OCI-LY3 (cell line): ENCODE data around the gene SLC29A3.

Experiments used
- H2AFZ ChIP-seq: fragments of 200-600, 300-600 bp; shearing (Covaris generic); 2 replicates; pipeline ENCODE4 v1.6.0; 2014; ENCODE audit warnings: antibody characterized with exemption, low read depth, low read length
- H3K27ac ChIP-seq: fragments of 200-600, 300-600 bp; sonication (generic); 2 replicates; pipeline ENCODE4 v1.5.1; 2014; ENCODE audit warnings: mild to moderate bottlenecking, low read length, moderate library complexity, mixed read lengths
- H3K27me3 ChIP-seq: fragments of 200-600, 300-600 bp; sonication (generic); 2 replicates; pipeline ENCODE4 v1.6.1; 2014; ENCODE audit warnings: low read depth, low read length, mixed read lengths
- H3K36me3 ChIP-seq: fragments of 200-600, 300-600 bp; sonication (generic); replicated peaks from 2 replicates; pipeline ENCODE3; 2014; ENCODE audit warnings: low read depth, low read length, mixed read lengths
- H3K4me1 ChIP-seq: fragments of 300-600, 200-600 bp; sonication (generic); 2 replicates; pipeline ENCODE4 v1.6.1; 2014; ENCODE audit warnings: low read length, mixed read lengths
- H3K4me2 ChIP-seq: fragments of 200-600, 300-600 bp; sonication (generic); 2 replicates; pipeline ENCODE4 v1.6.1; 2014; ENCODE audit warnings: low read length, mixed read lengths
- H3K4me3 ChIP-seq: fragments of 300-600, 200-600 bp; sonication (generic); 2 replicates; pipeline ENCODE4 v1.5.1; 2014; ENCODE audit warnings: antibody characterized with exemption, mild to moderate bottlenecking, low read length, moderate library complexity
- H3K79me2 ChIP-seq: fragments of 300-600, 200-600 bp; shearing (Covaris generic); 2 replicates; pipeline ENCODE4 v1.6.1; 2014; ENCODE audit warnings: mild to moderate bottlenecking, low read length, mixed read lengths
- H3K9ac ChIP-seq: fragments of 300-600, 200-600 bp; shearing (Covaris generic); 2 replicates; pipeline ENCODE4 v1.6.0; 2014; ENCODE audit warnings: mild to moderate bottlenecking, low read length, moderate library complexity
- H3K9me3 ChIP-seq: fragments of 200-600, 300-600 bp; shearing (Covaris generic); 2 replicates; pipeline ENCODE4 v1.6.1; 2014; ENCODE audit warnings: low read length, mixed read lengths; ENCODE audit not compliant: insufficient read depth
- H4K20me1 ChIP-seq: fragments of 200-600, 300-600 bp; sonication (generic); 2 replicates; pipeline ENCODE4 v1.6.1; 2016; ENCODE audit warnings: low read length, mixed read lengths; ENCODE audit not compliant: insufficient read depth
- EZH2phosphoT487 ChIP-seq: fragments of 200-600 bp; shearing (Covaris generic); IDR thresholded peaks from 2 replicates; pipeline ENCODE4 v1.6.1; 2018; ENCODE audit warnings: antibody characterized with exemption, mixed run types, low read depth
- TF ChIP-seq, protein P1 (sequence below): fragments of 200-600, 300-600 bp; sonication (generic); IDR thresholded peaks from 2 replicates; pipeline ENCODE4 v1.5.1; 2014; ENCODE audit warnings: antibody characterized with exemption, low read length, low read depth

Gene SLC29A3

DNA sequence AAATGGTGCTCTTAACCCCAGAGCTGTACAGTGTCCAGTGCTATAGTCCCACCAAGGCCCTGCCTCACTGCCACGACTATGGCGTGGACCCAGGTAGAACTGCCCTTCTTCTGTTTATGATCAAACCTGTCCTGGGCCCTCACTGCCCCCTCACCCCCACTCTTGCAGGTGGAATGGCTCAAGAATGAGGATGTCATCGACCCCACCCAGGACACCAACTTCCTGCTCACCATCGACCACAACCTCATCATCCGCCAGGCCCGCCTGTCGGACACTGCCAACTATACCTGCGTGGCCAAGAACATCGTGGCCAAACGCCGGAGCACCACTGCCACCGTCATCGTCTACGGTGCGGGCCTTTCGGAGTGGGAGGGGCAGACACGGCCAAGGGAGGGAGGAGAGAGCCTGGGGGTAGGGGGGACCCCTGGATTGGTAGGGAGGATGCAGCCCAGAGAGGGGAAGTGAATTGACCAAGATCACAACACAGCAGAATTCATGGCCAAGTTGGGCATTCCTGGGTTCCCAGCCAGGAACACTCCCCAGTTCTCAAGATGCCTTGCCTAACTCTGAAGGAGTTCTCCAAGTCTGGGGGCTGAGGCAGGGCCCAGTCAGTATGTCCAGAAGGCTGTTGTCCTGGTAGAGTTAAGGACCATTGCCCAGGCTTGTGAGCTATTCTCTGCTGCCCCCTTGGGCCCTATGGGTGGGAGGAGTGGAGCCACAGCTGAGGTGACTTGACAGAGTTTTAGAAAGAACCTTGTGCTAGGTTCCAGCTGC is 32.4 kb upstream of the SLC29A3 start:
- no peak overlapping the region for H3K4me2 ChIP-seq
- H3K27me3 ChIP-seq: no peaks in the 10 kb centered on the region
- no peaks in the 10 kb centered on the region for H3K4me1 ChIP-seq
- no peak overlapping the region for H3K9ac ChIP-seq
- H2AFZ ChIP-seq: no peak overlapping the region
- H3K27ac ChIP-seq: no peak overlapping the region
- no peaks in the 10 kb centered on the region for H3K36me3 ChIP-seq
- TF ChIP-seq, protein P1, sequence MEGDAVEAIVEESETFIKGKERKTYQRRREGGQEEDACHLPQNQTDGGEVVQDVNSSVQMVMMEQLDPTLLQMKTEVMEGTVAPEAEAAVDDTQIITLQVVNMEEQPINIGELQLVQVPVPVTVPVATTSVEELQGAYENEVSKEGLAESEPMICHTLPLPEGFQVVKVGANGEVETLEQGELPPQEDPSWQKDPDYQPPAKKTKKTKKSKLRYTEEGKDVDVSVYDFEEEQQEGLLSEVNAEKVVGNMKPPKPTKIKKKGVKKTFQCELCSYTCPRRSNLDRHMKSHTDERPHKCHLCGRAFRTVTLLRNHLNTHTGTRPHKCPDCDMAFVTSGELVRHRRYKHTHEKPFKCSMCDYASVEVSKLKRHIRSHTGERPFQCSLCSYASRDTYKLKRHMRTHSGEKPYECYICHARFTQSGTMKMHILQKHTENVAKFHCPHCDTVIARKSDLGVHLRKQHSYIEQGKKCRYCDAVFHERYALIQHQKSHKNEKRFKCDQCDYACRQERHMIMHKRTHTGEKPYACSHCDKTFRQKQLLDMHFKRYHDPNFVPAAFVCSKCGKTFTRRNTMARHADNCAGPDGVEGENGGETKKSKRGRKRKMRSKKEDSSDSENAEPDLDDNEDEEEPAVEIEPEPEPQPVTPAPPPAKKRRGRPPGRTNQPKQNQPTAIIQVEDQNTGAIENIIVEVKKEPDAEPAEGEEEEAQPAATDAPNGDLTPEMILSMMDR: no peak
- no peak for TF ChIP-seq EZH2phosphoT487
- no peaks in the 10 kb centered on the region for H4K20me1 ChIP-seq
- no peaks in the 10 kb centered on the region for H3K9me3 ChIP-seq
- H3K4me3 ChIP-seq: no peak overlapping the region
- H3K79me2 ChIP-seq: no peaks in the 10 kb centered on the region

DNA sequence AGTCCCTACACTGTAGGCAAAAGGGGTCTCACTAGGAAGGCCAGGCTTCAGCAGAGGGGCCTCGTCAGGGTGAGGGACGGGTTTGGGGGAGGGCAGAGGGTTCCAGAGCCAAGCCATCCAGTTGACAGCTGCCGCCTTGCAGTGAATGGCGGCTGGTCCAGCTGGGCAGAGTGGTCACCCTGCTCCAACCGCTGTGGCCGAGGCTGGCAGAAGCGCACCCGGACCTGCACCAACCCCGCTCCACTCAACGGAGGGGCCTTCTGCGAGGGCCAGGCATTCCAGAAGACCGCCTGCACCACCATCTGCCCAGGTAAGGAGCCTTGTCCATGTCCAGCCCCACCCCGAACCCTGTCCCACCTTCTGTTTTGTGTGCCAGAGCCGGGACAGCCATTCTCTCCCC is 31.6 kb upstream of the SLC29A3 start:
- H3K4me2 ChIP-seq: no peak overlapping the region
- H2AFZ ChIP-seq: no peak overlapping the region
- no peaks in the 10 kb centered on the region for H3K27me3 ChIP-seq
- TF ChIP-seq, protein P1: no peak
- no peak for TF ChIP-seq EZH2phosphoT487
- no peaks in the 10 kb centered on the region for H3K4me1 ChIP-seq
- H3K9me3 ChIP-seq: no peaks in the 10 kb centered on the region
- no peak overlapping the region for H3K4me3 ChIP-seq
- no peaks in the 10 kb centered on the region for H3K79me2 ChIP-seq
- no peaks in the 10 kb centered on the region for H3K36me3 ChIP-seq
- no peak overlapping the region for H3K9ac ChIP-seq
- no peak overlapping the region for H3K27ac ChIP-seq
- no peaks in the 10 kb centered on the region for H4K20me1 ChIP-seq

DNA sequence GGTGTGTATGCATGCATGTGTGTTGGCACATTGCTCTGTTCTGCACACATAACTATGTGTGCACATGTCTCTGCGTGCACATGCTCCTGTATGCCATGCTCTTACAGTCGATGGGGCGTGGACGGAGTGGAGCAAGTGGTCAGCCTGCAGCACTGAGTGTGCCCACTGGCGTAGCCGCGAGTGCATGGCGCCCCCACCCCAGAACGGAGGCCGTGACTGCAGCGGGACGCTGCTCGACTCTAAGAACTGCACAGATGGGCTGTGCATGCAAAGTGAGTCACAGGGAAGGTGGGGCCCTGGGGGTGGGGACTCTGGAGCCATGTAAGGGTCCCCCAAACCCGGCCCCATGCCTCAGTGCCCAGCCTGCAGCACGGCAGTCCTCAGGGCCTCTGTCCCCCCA is 30.6 kb upstream of the SLC29A3 start:
- Histone ChIP-seq H2AFZ (no peak overlapping the region), H3K79me2 (no peaks in the 10 kb centered on the region), H4K20me1 (no peaks in the 10 kb centered on the region), H3K36me3 (no peaks in the 10 kb centered on the region), H3K4me1 (no peaks in the 10 kb centered on the region), H3K9me3 (no peaks in the 10 kb centered on the region), H3K27ac (no peak overlapping the region), H3K4me2 (no peak overlapping the region), H3K4me3 (no peak overlapping the region), H3K9ac (no peak overlapping the region), H3K27me3 (no peaks in the 10 kb centered on the region)
- TF ChIP-seq, protein P1: no peak
- TF ChIP-seq EZH2phosphoT487: no peak

DNA sequence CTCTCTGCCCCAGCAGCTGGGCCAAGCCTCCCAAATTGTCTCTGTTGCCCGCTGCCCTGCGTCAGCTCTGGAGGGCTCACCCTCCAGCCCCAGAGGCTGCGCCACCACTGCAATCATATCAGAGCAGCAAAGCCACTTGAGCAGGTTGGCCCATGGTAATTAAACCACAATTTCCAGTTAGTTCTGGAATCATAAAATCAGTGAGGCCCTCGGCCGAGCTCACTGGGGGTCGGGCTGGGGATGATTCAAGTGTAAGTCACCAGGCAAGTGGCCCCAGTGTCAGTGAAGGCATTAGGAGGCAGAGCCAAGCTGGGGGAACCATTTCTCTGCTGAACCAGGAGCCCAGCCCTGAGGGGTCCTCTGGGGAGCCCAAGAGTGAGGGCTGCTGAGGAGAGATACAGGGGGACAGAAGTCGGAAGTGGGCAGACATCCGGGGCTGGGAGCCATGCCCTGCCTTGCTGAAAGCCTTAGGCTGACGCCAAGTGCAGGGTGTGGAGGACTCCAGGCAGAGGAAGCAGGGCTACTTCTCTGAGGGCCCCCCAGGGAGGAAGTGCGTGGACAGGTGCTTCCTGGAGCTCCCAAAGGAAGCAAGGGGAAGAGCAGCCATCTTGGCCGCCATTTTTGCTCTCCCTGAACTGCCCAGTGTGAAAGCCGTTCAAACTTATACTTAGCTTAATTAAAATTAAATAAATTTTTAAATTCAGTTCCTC is 29.5 kb upstream of the SLC29A3 start:
- TF ChIP-seq, protein P1: no peak
- no peak for TF ChIP-seq EZH2phosphoT487
- Histone ChIP-seq H3K4me3 (no peak overlapping the region), H3K9ac (no peak overlapping the region), H3K79me2 (no peaks in the 10 kb centered on the region), H3K9me3 (no peaks in the 10 kb centered on the region), H3K27me3 (no peaks in the 10 kb centered on the region), H3K4me2 (no peak overlapping the region), H3K36me3 (no peaks in the 10 kb centered on the region), H3K4me1 (no peaks in the 10 kb centered on the region), H3K27ac (no peak overlapping the region), H4K20me1 (no peaks in the 10 kb centered on the region), H2AFZ (no peak overlapping the region)
